WTC11 (cell line): Measurements from ENCODE around the gene NUB1. TPM values are rescaled to one million over a fixed set of nuclear protein-coding genes. Genes with fewer than 3 reads are reported as not detected.

Source experiments
- ATAC-seq: fragments of 200-7000 bp; cut with Tn5 transposase; 2 replicates; pipeline ENCODE4 v1.10.0; 2021; ENCODE audit warnings: mild to moderate bottlenecking, moderate library complexity
- CTCF ChIA-PET: fragments of 300-600 bp; sonication (Branson Sonifier 250); formaldehyde crosslinking; loops from one replicate; lab custom pipeline; 2021; ENCODE audit warnings: antibody characterized with exemption; lab: Charles Lee
- POLR2A ChIA-PET: fragments of 350-600 bp; sonication (Branson Sonifier 250); formaldehyde crosslinking; loops from one replicate; lab custom pipeline; 2021; ENCODE audit warnings: antibody characterized with exemption; lab: Charles Lee
- DNase-seq: peaks from one replicate; pipeline ENCODE4 v3.0.0; 2021; ENCODE audit warnings: low spot score
- H3K27ac Mint-ChIP-seq: 2 replicates; pipeline ENCODE4 v1.8.0; 2021; ENCODE audit warnings: mixed read lengths
- H3K27me3 Mint-ChIP-seq: 2 replicates; pipeline ENCODE4 v1.8.0; 2021; ENCODE audit warnings: low read depth, mild to moderate bottlenecking, moderate library complexity, mixed read lengths
- H3K36me3 Mint-ChIP-seq: 2 replicates; pipeline ENCODE4 v1.8.0; 2021; ENCODE audit warnings: mixed read lengths
- H3K4me1 Mint-ChIP-seq: 2 replicates; pipeline ENCODE4 v1.8.0; 2022; ENCODE audit warnings: mixed read lengths
- H3K4me3 Mint-ChIP-seq: 2 replicates; pipeline ENCODE4 v1.8.0; 2021; ENCODE audit warnings: mild to moderate bottlenecking, moderate library complexity, mixed read lengths
- H3K9me3 Mint-ChIP-seq: 2 replicates; pipeline ENCODE4 v1.8.0; 2021; ENCODE audit warnings: mixed read lengths
- CREM ChIP-seq: sonication (generic); formaldehyde crosslinking; IDR thresholded peaks from 2 replicates; pipeline ENCODE4 v1.8.1; 2022; ENCODE audit warnings: mild to moderate bottlenecking, missing genetic modification reagents, moderate library complexity
- E2F1 ChIP-seq: sonication (generic); formaldehyde crosslinking; IDR thresholded peaks from 2 replicates; pipeline ENCODE4 v1.8.0; 2022; ENCODE audit warnings: mild to moderate bottlenecking, missing genetic modification reagents
- E2F4 ChIP-seq: sonication (generic); formaldehyde crosslinking; IDR thresholded peaks from 2 replicates; pipeline ENCODE4 v1.8.1; 2022; ENCODE audit warnings: low read depth, mild to moderate bottlenecking, moderate library complexity, missing genetic modification reagents, borderline replicate concordance
- GRHL2 ChIP-seq: fragments of 250-450 bp; sonication (Bioruptor Pico); IDR thresholded peaks from 2 replicates; pipeline ENCODE4 v1.8.0; 2022; ENCODE audit warnings: mild to moderate bottlenecking, moderate library complexity; ENCODE audit not compliant: insufficient replicate concordance, severe bottlenecking
- HMGXB4 ChIP-seq: sonication (generic); formaldehyde crosslinking; IDR thresholded peaks from 2 replicates; pipeline ENCODE4 v1.8.1; 2023; ENCODE audit warnings: mild to moderate bottlenecking, moderate library complexity, missing genetic modification reagents
- KAT7 ChIP-seq: sonication (generic); formaldehyde crosslinking; IDR thresholded peaks from 2 replicates; pipeline ENCODE4 v1.8.1; 2023; ENCODE audit warnings: missing genetic modification reagents, mild to moderate bottlenecking, borderline replicate concordance
- NR1H2 ChIP-seq: sonication (generic); formaldehyde crosslinking; IDR thresholded peaks from 2 replicates; pipeline ENCODE4 v1.9.0; 2021; ENCODE audit warnings: mild to moderate bottlenecking, moderate library complexity, missing genetic modification reagents
- SMAD3 ChIP-seq: sonication (generic); formaldehyde crosslinking; IDR thresholded peaks from 2 replicates; pipeline ENCODE4 v1.8.0; 2022; ENCODE audit warnings: missing genetic modification reagents, mild to moderate bottlenecking, borderline replicate concordance
- SOX15 ChIP-seq: fragments of 250-450 bp; sonication (Bioruptor Pico); IDR thresholded peaks from 2 replicates; pipeline ENCODE4 v1.9.0; 2021; ENCODE audit warnings: mild to moderate bottlenecking
- USF1 ChIP-seq: sonication (generic); formaldehyde crosslinking; IDR thresholded peaks from 2 replicates; pipeline ENCODE4 v1.8.0; 2022; ENCODE audit warnings: mild to moderate bottlenecking, missing genetic modification reagents
- ZBTB21 ChIP-seq: sonication (generic); formaldehyde crosslinking; IDR thresholded peaks from 2 replicates; pipeline ENCODE4 v1.8.1; 2023; ENCODE audit warnings: mild to moderate bottlenecking, missing genetic modification reagents, borderline replicate concordance
- ZNF138 ChIP-seq: sonication (generic); formaldehyde crosslinking; conservative IDR thresholded peaks from 2 replicates; pipeline ENCODE4 v1.8.1; 2022; ENCODE audit warnings: mild to moderate bottlenecking, moderate library complexity, missing genetic modification reagents
- ZNF232 ChIP-seq: sonication (generic); formaldehyde crosslinking; IDR thresholded peaks from 2 replicates; pipeline ENCODE4 v1.8.0; 2022; ENCODE audit warnings: mild to moderate bottlenecking, missing genetic modification reagents
- ZNF416 ChIP-seq: fragments of 250-450 bp; sonication (Bioruptor Pico); IDR thresholded peaks from 2 replicates; pipeline ENCODE4 v1.9.0; 2021; ENCODE audit warnings: mild to moderate bottlenecking, inconsistent platforms
- ZNF532 ChIP-seq: fragments of 250-450 bp; sonication (Bioruptor Pico); IDR thresholded peaks from 2 replicates; pipeline ENCODE4 v1.9.0; 2021; ENCODE audit warnings: mild to moderate bottlenecking, borderline replicate concordance
- ZSCAN18 ChIP-seq: fragments of 250-450 bp; sonication (Bioruptor Pico); IDR thresholded peaks from 2 replicates; pipeline ENCODE4 v2.1.2; 2022; ENCODE audit warnings: mild to moderate bottlenecking, moderate library complexity
- total RNA-seq: library from RNA; stranded (reverse); gene quantifications from 3 replicates; pipeline ENCODE4 v1.2.3, GENCODE V29; 2021

NUB1 gene
- total RNA-seq, 1 experiment from 2014 or later = 38.3 TPM

- Mint-ChIP-seq H3K36me3 (peaks cover 16% of the 10 kb centered on the region), H3K27ac (no peak overlapping the region), H3K4me1 (peaks cover 10% of the 10 kb centered on the region), H3K4me3 (no peak overlapping the region), H3K9me3 (peaks cover 35% of the 10 kb centered on the region), H3K27me3 (peaks cover 33% of the 10 kb centered on the region)
- POLR2A ChIA-PET = no interaction called here
- ATAC-seq = no peak
- DNase-seq = no peak
- CTCF ChIA-PET = no interaction called here
- no peak for TF ChIP-seq ZBTB21
- TF ChIP-seq ZSCAN18 (CRISPR knock-in tag) = no peak
- no peak for TF ChIP-seq SOX15 (CRISPR knock-in tag)
- peak; percentile 35 for TF ChIP-seq GRHL2 (CRISPR knock-in tag)
- TF ChIP-seq CREM (CRISPR knock-in tag) = no peak
- no peak for TF ChIP-seq E2F1 (CRISPR knock-in tag)
- no peak for TF ChIP-seq SMAD3
Measured at GRCh38 chr7:151423226-151423625, 81.6 kb downstream of the NUB1 start.

GRCh38 chr7:151423936-151424335 is 82.3 kb downstream of the NUB1 start:
- peaks cover 30% of the 10 kb centered on the region for H3K27me3 Mint-ChIP-seq
- CTCF ChIA-PET = no interaction called here
- peaks cover 16% of the 10 kb centered on the region for H3K36me3 Mint-ChIP-seq
- no peak overlapping the region for H3K27ac Mint-ChIP-seq
- no peak for DNase-seq
- no peak overlapping the region for H3K4me3 Mint-ChIP-seq
- no peak for ATAC-seq
- no peak for TF ChIP-seq ZNF416
- TF ChIP-seq USF1 (CRISPR knock-in tag) = no peak
- no peak for TF ChIP-seq HMGXB4 (CRISPR knock-in tag)
- TF ChIP-seq ZNF138 = no peak
- no peak for TF ChIP-seq E2F4
- TF ChIP-seq ZNF532 = no peak
- TF ChIP-seq KAT7 (CRISPR knock-in tag) = no peak
- TF ChIP-seq NR1H2 = no peak
- no peak for TF ChIP-seq ZNF232 (CRISPR knock-in tag)
- POLR2A ChIA-PET = no interaction called here
- peaks cover 17% of the 10 kb centered on the region for H3K4me1 Mint-ChIP-seq
- H3K9me3 Mint-ChIP-seq = peaks cover 35% of the 10 kb centered on the region
